HepG2 (cell line): ENCODE results near the gene GSTK1. TPM values are rescaled to one million over a fixed set of nuclear protein-coding genes. Genes with fewer than 3 reads are reported as not detected.

Experiments
- ATAC-seq: fragments of 200-7000 bp; cut with Tn5 transposase; 3 replicates; pipeline ENCODE4 v1.9.1; 2020; ENCODE audit warnings: mild to moderate bottlenecking, moderate library complexity
- BruUV-seq: library from RNA; stranded (reverse); fragments of 400-500 nt; replicated peaks from 2 replicates; lab custom pipeline; 2021; lab: Mats Ljungman, UMichigan
- CTCF ChIA-PET: fragments of 300-600 bp; formaldehyde crosslinking; extraction: SDS; loops from one replicate; lab custom pipeline; 2021; ENCODE audit warnings: low total read pairs, inconsistent platforms, low intra/inter-chr PET ratio; lab: Yijun Ruan, JAX
- POLR2A ChIA-PET: fragments of 350-600 bp; sonication (Branson Sonifier 250); formaldehyde crosslinking; loops from one replicate; lab custom pipeline; 2020; ENCODE audit warnings: antibody characterized with exemption, inconsistent platforms; lab: Yijun Ruan, JAX
- DNase-seq: peaks from one replicate; pipeline ENCODE4 v3.0.0-alpha.2; 2015; ENCODE audit warnings: low spot score
- FAIRE-seq: peaks from 3 replicates; lab custom pipeline; 2011; peaks lifted over from hg19 to GRCh38; lab: Jason Lieb, UNC
- H2AFZ ChIP-seq: one replicate; pipeline ENCODE4 v1.6.1; 2011; ENCODE audit warnings: low read length, inconsistent platforms
- H3K27ac ChIP-seq: fragments of 300-600 bp; 3 replicates; pipeline ENCODE4 v1.8.0; 2011; ENCODE audit warnings: mixed run types, mild to moderate bottlenecking, mixed read lengths, low read length, inconsistent platforms; ENCODE audit not compliant: insufficient read depth; ENCODE audit errors: extremely low read length
- H3K27me3 ChIP-seq, 2 experiments: fragments of 200-600 bp in 1 of 2; 2 replicates in 1 of 2; 3 replicates in 1 of 2; pipeline versions ENCODE4 v1.6.0 to v1.8.0; 2011; ENCODE audit warnings: low read length in 2 of 2, mild to moderate bottlenecking in 2 of 2, moderate library complexity in 2 of 2, inconsistent platforms in 1 of 2; ENCODE audit not compliant: insufficient read depth in 2 of 2, control insufficient read depth in 1 of 2
- H3K36me3 ChIP-seq, 2 experiments: fragments of 200-600 bp in 1 of 2; replicated peaks in 1 of 2; 2 replicates in 1 of 2; 3 replicates in 1 of 2; pipeline versions ENCODE4 v1.5.1 to v1.8.0; 2011; ENCODE audit warnings: low read length in 2 of 2, inconsistent platforms in 1 of 2; ENCODE audit not compliant: insufficient read depth in 2 of 2, control insufficient read depth in 1 of 2
- H3K4me1 ChIP-seq: 2 replicates; pipeline ENCODE4 v1.5.1; 2012; ENCODE audit warnings: low read length, inconsistent platforms; ENCODE audit not compliant: insufficient read depth
- H3K4me2 ChIP-seq: 2 replicates; pipeline ENCODE4 v1.6.0; 2011; ENCODE audit warnings: low read depth, low read length, inconsistent platforms
- H3K4me3 ChIP-seq, 3 experiments: fragments of 200-600 bp in 1 of 3; sonication (generic), shearing (Covaris generic) in 1 of 3; replicated peaks in 1 of 3; 2 replicates each; pipeline ENCODE4 v1.5.1; 2011 to 2016; ENCODE audit warnings: low read length in 3 of 3, inconsistent platforms in 2 of 3, low read depth in 2 of 3, mild to moderate bottlenecking in 2 of 3, control low read depth in 1 of 3, mixed read lengths in 1 of 3; ENCODE audit not compliant: insufficient read depth in 1 of 3
- H3K79me2 ChIP-seq: one replicate; pipeline ENCODE4 v1.6.1; 2011; ENCODE audit warnings: low read length, inconsistent platforms; ENCODE audit not compliant: insufficient read depth
- H3K9ac ChIP-seq: 2 replicates; pipeline ENCODE4 v1.6.0; 2011; ENCODE audit warnings: mild to moderate bottlenecking, low read depth, low read length, inconsistent platforms; ENCODE audit not compliant: insufficient read depth
- H3K9me3 ChIP-seq: 2 replicates; pipeline ENCODE4 v1.5.1; 2012; ENCODE audit warnings: mild to moderate bottlenecking, low read length
- H4K20me1 ChIP-seq: 2 replicates; pipeline ENCODE4 v1.6.0; 2011; ENCODE audit warnings: inconsistent platforms, mild to moderate bottlenecking, low read length, moderate library complexity; ENCODE audit not compliant: insufficient read depth
- BRD4 ChIP-seq: sonication (generic); formaldehyde crosslinking; IDR thresholded peaks from 2 replicates; pipeline ENCODE4 v1.4.0; 2020; ENCODE audit warnings: missing genetic modification reagents
- HES4 ChIP-seq: sonication (generic); formaldehyde crosslinking; IDR thresholded peaks from 2 replicates; pipeline ENCODE4 v1.9.0; 2021; ENCODE audit warnings: mild to moderate bottlenecking, missing genetic modification reagents, borderline replicate concordance
- MIER3 ChIP-seq: IDR thresholded peaks from 2 replicates; pipeline ENCODE4 v1.6.1; 2016; ENCODE audit warnings: missing compliant biosample characterization, borderline replicate concordance
- WGBS: methylation state at CpG from one replicate; pipeline ENCODE4 v1.1.6; 2017; ENCODE audit warnings: low lambda C conversion rate; 5-methylcytosine and 5-hydroxymethylcytosine counted together
- in situ Hi-C: cut with HindIII; loops from 2 replicates; pipeline ENCODE4 v1.10.0; 2017; ENCODE audit warnings: low pct_unique_long_range_greater_than_20kb; ENCODE audit not compliant: extremely low pct_ligation_motif_present
- intact Hi-C: fragments of 100-400 bp; cut with micrococcal nuclease; formaldehyde crosslinking; loops from one replicate; pipeline ENCODE4 v1.10.0; 2022; ENCODE audit not compliant: unreplicated experiment
- polyA plus RNA-seq, 8 experiments: library from polyadenylated mRNA; depleted of rRNA in 3 of 8; stranded (reverse) in 7 of 8; unstranded in 1 of 8; fragments of >200 nt; fragmentation: Illumina TruSeq in 4 of 8; extraction: Trizol in 4 of 8; gene quantifications; 2 replicates each; pipeline versions ENCODE4 v1.2.1 to v1.2.3, GENCODE V29; 2011 to 2016; ENCODE audit warnings: low read depth in 4 of 8, missing spikeins in 1 of 8, mixed read lengths in 1 of 8; ENCODE audit not compliant: insufficient read depth in 1 of 8
- total RNA-seq, 5 experiments: library from RNA; depleted of rRNA; stranded (reverse); fragments of >200 nt; fragmentation: Illumina TruSeq; extraction: Trizol; gene quantifications; 2 replicates each; pipeline ENCODE4 v1.2.3, GENCODE V29; 2016; ENCODE audit warnings: low read depth in 1 of 5
- TF ChIP-seq, protein P1 (sequence below): IDR thresholded peaks from 2 replicates; pipeline ENCODE4 v1.4.0; 2020; ENCODE audit warnings: mild to moderate bottlenecking, missing genetic modification reagents

Gene GSTK1
- total and polyA plus RNA-seq, 2 of the 13 experiments (the other 11 are each of a cell fraction or from before 2014, with no cell fraction given): 64.6 to 92.1 TPM

DNA sequence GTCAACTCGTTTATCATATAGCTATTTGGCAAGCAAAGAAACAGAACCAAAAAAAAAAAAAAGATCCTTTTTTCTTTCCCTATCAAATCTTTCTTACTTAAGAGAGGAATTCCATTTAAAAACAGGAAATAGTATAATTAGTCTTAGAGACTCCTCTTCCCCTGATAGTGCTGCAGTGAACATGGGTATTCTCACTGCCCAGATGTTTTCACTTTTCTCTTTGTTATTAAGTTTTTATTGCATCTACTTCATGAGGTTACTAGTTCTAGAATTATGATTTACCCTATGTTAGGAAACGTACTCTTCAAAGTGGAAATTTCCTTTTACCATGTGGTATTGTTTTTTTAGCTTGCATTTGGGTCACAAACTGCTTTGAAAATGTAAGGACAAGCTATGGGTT, 33.4 kb downstream of the GSTK1 start (continued):
- TF ChIP-seq, protein P1, sequence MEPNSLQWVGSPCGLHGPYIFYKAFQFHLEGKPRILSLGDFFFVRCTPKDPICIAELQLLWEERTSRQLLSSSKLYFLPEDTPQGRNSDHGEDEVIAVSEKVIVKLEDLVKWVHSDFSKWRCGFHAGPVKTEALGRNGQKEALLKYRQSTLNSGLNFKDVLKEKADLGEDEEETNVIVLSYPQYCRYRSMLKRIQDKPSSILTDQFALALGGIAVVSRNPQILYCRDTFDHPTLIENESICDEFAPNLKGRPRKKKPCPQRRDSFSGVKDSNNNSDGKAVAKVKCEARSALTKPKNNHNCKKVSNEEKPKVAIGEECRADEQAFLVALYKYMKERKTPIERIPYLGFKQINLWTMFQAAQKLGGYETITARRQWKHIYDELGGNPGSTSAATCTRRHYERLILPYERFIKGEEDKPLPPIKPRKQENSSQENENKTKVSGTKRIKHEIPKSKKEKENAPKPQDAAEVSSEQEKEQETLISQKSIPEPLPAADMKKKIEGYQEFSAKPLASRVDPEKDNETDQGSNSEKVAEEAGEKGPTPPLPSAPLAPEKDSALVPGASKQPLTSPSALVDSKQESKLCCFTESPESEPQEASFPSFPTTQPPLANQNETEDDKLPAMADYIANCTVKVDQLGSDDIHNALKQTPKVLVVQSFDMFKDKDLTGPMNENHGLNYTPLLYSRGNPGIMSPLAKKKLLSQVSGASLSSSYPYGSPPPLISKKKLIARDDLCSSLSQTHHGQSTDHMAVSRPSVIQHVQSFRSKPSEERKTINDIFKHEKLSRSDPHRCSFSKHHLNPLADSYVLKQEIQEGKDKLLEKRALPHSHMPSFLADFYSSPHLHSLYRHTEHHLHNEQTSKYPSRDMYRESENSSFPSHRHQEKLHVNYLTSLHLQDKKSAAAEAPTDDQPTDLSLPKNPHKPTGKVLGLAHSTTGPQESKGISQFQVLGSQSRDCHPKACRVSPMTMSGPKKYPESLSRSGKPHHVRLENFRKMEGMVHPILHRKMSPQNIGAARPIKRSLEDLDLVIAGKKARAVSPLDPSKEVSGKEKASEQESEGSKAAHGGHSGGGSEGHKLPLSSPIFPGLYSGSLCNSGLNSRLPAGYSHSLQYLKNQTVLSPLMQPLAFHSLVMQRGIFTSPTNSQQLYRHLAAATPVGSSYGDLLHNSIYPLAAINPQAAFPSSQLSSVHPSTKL (CRISPR knock-in tag): no peak
- TF ChIP-seq HES4 (CRISPR knock-in tag): no peak

DNA sequence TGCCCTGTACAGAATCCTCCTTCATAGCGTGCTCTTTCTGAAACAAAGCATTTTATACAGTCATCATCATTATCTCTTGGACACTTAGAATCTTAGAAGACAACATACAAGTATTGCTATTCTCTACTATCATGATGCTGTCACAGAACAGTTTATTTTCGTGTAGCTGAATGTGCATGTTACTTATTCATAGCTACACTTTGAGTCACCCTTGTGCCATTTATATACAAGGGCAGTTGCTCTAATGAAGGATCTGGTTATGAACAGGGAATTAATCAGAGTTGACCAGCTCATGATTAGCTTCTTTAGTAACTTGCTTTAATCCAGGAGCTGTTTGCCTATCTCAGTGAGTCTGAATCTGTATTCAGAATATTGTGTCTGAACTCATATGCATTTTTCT, 36.1 kb downstream of the GSTK1 start:
- CTCF ChIA-PET: interaction anchor here (0.9 to 2.1 kb wide), 3 partner anchors 59 to 117 kb away, joined by 3 to 14 read pairs (median 4); no protein-coding TSS in a partner anchor
- no peak for ATAC-seq
- TF ChIP-seq BRD4 (no peak), MIER3 (no peak)
- FAIRE-seq: no peak
- Histone ChIP-seq H3K27ac (no peak overlapping the region), H4K20me1 (no peaks in the 10 kb centered on the region), H3K4me2 (no peak overlapping the region), H3K79me2 (no peaks in the 10 kb centered on the region), H2AFZ (no peak overlapping the region), H3K4me1 (no peaks in the 10 kb centered on the region), H3K36me3 (peaks cover 29 to 83% of the 10 kb centered on the region in 2 experiments), H3K9me3 (no peaks in the 10 kb centered on the region), H3K4me3 (no peak overlapping the region), H3K9ac (no peak overlapping the region), H3K27me3 (no peaks in the 10 kb centered on the region)
- BruUV-seq: no TSS peak
- POLR2A ChIA-PET: interaction anchor here (1.2 kb wide), 1 partner anchor 12 kb away, joined by 3 read pairs; the partner anchor contains the start of gene CASP2
- WGBS: 94% methylated on average over 2 of the region's 2 CpGs
- in situ Hi-C loops (no loop called here), intact Hi-C loops (no loop called here)
- DNase-seq: no peak
